CD14-positive monocyte (primary cell): ENCODE measurements around the gene PDK2. TPM values are rescaled to one million over a fixed set of nuclear protein-coding genes. Genes with fewer than 3 reads are reported as not detected.
A peak's percentile ranks its signal among the peaks of the same experiment; 100 is the strongest.

Experiments used
- DNase-seq, 3 donors: peaks; one replicate each; pipeline ENCODE4 v3.0.0-alpha.2; 2011 to 2022
- H2AFZ ChIP-seq: 2 replicates; pipeline ENCODE4 v1.6.0; 2012; ENCODE audit warnings: mild to moderate bottlenecking, low read depth, low read length, inconsistent platforms; ENCODE audit not compliant: insufficient read depth, poor library complexity, severe bottlenecking
- H3K27ac ChIP-seq, 2 donors: 1 replicate in 1 of 2; 2 replicates in 1 of 2; pipeline ENCODE4 v1.5.1; 2012 to 2013; ENCODE audit warnings: low read length in 2 of 2, control low read depth in 1 of 2, inconsistent platforms in 1 of 2, low read depth in 1 of 2, mild to moderate bottlenecking in 1 of 2
- H3K27me3 ChIP-seq, 2 donors: one replicate each; pipeline versions ENCODE4 v1.6.0 to v1.6.1; 2011 to 2013; ENCODE audit warnings: low read length in 2 of 2; ENCODE audit not compliant: control insufficient read depth in 2 of 2, insufficient read depth in 2 of 2
- H3K36me3 ChIP-seq, 2 donors: replicated peaks in 1 of 2; 1 replicate in 1 of 2; 2 replicates in 1 of 2; pipeline versions ENCODE4 v1.5.1 to v1.6.1; 2012 to 2013; ENCODE audit warnings: low read length in 2 of 2, control low read depth in 1 of 2, inconsistent platforms in 1 of 2, mild to moderate bottlenecking in 1 of 2; ENCODE audit not compliant: insufficient read depth in 2 of 2, control insufficient read depth in 1 of 2
- H3K4me1 ChIP-seq, 2 donors: 1 replicate in 1 of 2; 2 replicates in 1 of 2; pipeline versions ENCODE4 v1.5.1 to v1.6.1; 2012 to 2013; ENCODE audit warnings: low read length in 2 of 2, control low read depth in 1 of 2, inconsistent platforms in 1 of 2, mild to moderate bottlenecking in 1 of 2, moderate library complexity in 1 of 2; ENCODE audit not compliant: insufficient read depth in 2 of 2, control insufficient read depth in 1 of 2
- H3K4me2 ChIP-seq: replicated peaks from 2 replicates; pipeline ENCODE3; 2012; ENCODE audit warnings: low read length, moderate library complexity, mild to moderate bottlenecking; ENCODE audit not compliant: poor library complexity, severe bottlenecking; ENCODE audit errors: extremely low read depth
- H3K4me3 ChIP-seq, 3 experiments: fragments of 200-600 bp in 1 of 3; sonication (generic) in 1 of 3; replicated peaks in 1 of 3; 1 replicate in 2 of 3; 2 replicates in 1 of 3; pipeline ENCODE4 v1.5.1; 2011 to 2013; ENCODE audit warnings: low read length in 3 of 3, mild to moderate bottlenecking in 3 of 3, control low read depth in 2 of 3, low read depth in 2 of 3, inconsistent platforms in 1 of 3, moderate library complexity in 1 of 3
- H3K79me2 ChIP-seq: 2 replicates; pipeline ENCODE4 v1.6.0; 2012; ENCODE audit warnings: mild to moderate bottlenecking, control low read depth, inconsistent platforms, low read length, moderate library complexity; ENCODE audit not compliant: insufficient read depth
- H3K9ac ChIP-seq: 2 replicates; pipeline ENCODE4 v1.6.0; 2017; ENCODE audit warnings: low read length, mild to moderate bottlenecking; ENCODE audit not compliant: insufficient read depth, poor library complexity, severe bottlenecking
- H3K9me3 ChIP-seq, 2 donors: replicated peaks in 1 of 2; 1 replicate in 1 of 2; 2 replicates in 1 of 2; pipeline versions ENCODE4 v1.5.1 to v1.6.1; 2012 to 2013; ENCODE audit warnings: low read length in 2 of 2, control low read depth in 1 of 2; ENCODE audit not compliant: control insufficient read depth in 1 of 2, insufficient read depth in 1 of 2
- H4K20me1 ChIP-seq: 2 replicates; pipeline ENCODE4 v1.6.0; 2012; ENCODE audit warnings: mild to moderate bottlenecking, low read length, control low read depth, moderate library complexity; ENCODE audit not compliant: insufficient read depth
- H3K27ac Mint-ChIP-seq, 7 donors: one replicate each; pipeline ENCODE4 v1.8.0; 2020; ENCODE audit warnings: mild to moderate bottlenecking in 7 of 7, mixed read lengths in 7 of 7, moderate library complexity in 6 of 7, inconsistent platforms in 2 of 7
- H3K27me3 Mint-ChIP-seq, 3 donors: one replicate each; pipeline ENCODE4 v1.8.0; 2021 to 2022; ENCODE audit warnings: low read depth in 3 of 3, mild to moderate bottlenecking in 3 of 3, mixed read lengths in 3 of 3, moderate library complexity in 3 of 3, inconsistent platforms in 1 of 3
- H3K36me3 Mint-ChIP-seq, 2 donors: one replicate each; pipeline ENCODE4 v1.8.0; 2020; ENCODE audit warnings: mixed read lengths in 2 of 2, inconsistent platforms in 1 of 2, mild to moderate bottlenecking in 1 of 2
- H3K4me1 Mint-ChIP-seq: one replicate; pipeline ENCODE4 v1.8.0; 2020; ENCODE audit warnings: mild to moderate bottlenecking, mixed read lengths
- H3K4me3 Mint-ChIP-seq, 2 donors: one replicate each; pipeline ENCODE4 v1.8.0; 2020; ENCODE audit warnings: mild to moderate bottlenecking in 2 of 2, mixed read lengths in 2 of 2, moderate library complexity in 1 of 2
- H3K9me3 Mint-ChIP-seq, 7 donors: one replicate each; pipeline ENCODE4 v1.8.0; 2020 to 2022; ENCODE audit warnings: mixed read lengths in 7 of 7, mild to moderate bottlenecking in 6 of 7, moderate library complexity in 6 of 7, inconsistent platforms in 2 of 7
- CTCF ChIP-seq: fragments of 200-600 bp; IDR thresholded peaks from one replicate; pipeline ENCODE4 v1.8.0; 2022; ENCODE audit warnings: antibody characterized with exemption, mild to moderate bottlenecking
- whole genome bisulfite sequencing: methylation state at CpG from one replicate; pipeline ENCODE4 v1.1.5; 2013; ENCODE audit warnings: missing lambda C conversion rate; ENCODE audit not compliant: insufficient coverage; 5-methylcytosine and 5-hydroxymethylcytosine counted together
- intact Hi-C, 2 donors: fragments of 100-400 bp; cut with micrococcal nuclease; formaldehyde crosslinking; loops; one replicate each; pipeline versions ENCODE4 v1.15.0 to v1.15.1; 2023
- polyA plus RNA-seq, 3 donors: library from polyadenylated mRNA; depleted of rRNA in 1 of 3; unstranded in 2 of 3; stranded (reverse) in 1 of 3; fragments of 300-500 nt in 2 of 3; fragments of >200 nt in 1 of 3; fragmentation: Illumina TruSeq in 2 of 3; gene quantifications; 1 replicate in 2 of 3; 2 replicates in 1 of 3; pipeline ENCODE4 v1.2.3, GENCODE V29; 2012 to 2021

Gene PDK2
- polyA plus RNA-seq, 3 donors: 15.9 to 43.0 (median 23.4) TPM

- H3K4me3 Mint-ChIP-seq: peak overlapping the region; percentile 100
- H3K4me2 ChIP-seq: peak overlapping the region; percentile 99
- peak overlapping the region; percentile 90 for H3K9ac ChIP-seq
- H3K27me3 Mint-ChIP-seq: peaks cover 0 to 2% (median 1%) of the 10 kb centered on the region in 3 donors
- no peak overlapping the region for H2AFZ ChIP-seq
- peak overlapping the region in 5 of 7 donors; percentile 33 to 79 (median 46) for H3K27ac Mint-ChIP-seq
- peak overlapping the region in 1 of 2 donors; percentile 93 for H3K27ac ChIP-seq
- no peak for DNase-seq
- 45% methylated on average over 10 of the region's 11 CpGs for WGBS
- H3K4me1 Mint-ChIP-seq: peaks cover 70% of the 10 kb centered on the region
- H3K36me3 Mint-ChIP-seq: peaks cover 62 to 67% of the 10 kb centered on the region in 2 donors
- H4K20me1 ChIP-seq: peaks cover 97% of the 10 kb centered on the region
- H3K9me3 Mint-ChIP-seq: peaks cover 0 to 4% (median 0%) of the 10 kb centered on the region in 7 donors
- peak overlapping the region in 2 of 3 experiments; percentile 83 to 100 for H3K4me3 ChIP-seq
- no peaks in the 10 kb centered on the region for H3K9me3 ChIP-seq
- peaks cover 96% of the 10 kb centered on the region for H3K79me2 ChIP-seq
- peaks cover 49 to 60% of the 10 kb centered on the region in 2 donors for H3K36me3 ChIP-seq
- intact Hi-C loops: no loop called here
- no peaks in the 10 kb centered on the region for H3K27me3 ChIP-seq
- TF ChIP-seq CTCF: no peak
- peaks cover 65 to 73% of the 10 kb centered on the region in 2 donors for H3K4me1 ChIP-seq
Observed at GRCh38 chr17:50145532-50146229, 50.5 kb downstream of the PDK2 start.

GRCh38 chr17:50146230-50146926 lies 51.2 kb downstream of the PDK2 start:
- Histone ChIP-seq H4K20me1 (peaks cover 94% of the 10 kb centered on the region), H3K9me3 (no peaks in the 10 kb centered on the region), H3K4me2 (peak overlapping the region; percentile 99), H3K36me3 (peaks cover 42 to 53% of the 10 kb centered on the region in 2 donors), H3K4me3 (peak overlapping the region; percentile 83 to 100 (median 95)), H2AFZ (no peak overlapping the region), H3K27ac (peak overlapping the region in 1 of 2 donors; percentile 93), H3K4me1 (peaks cover 59 to 70% of the 10 kb centered on the region in 2 donors), H3K79me2 (peaks cover 98% of the 10 kb centered on the region), H3K27me3 (no peaks in the 10 kb centered on the region), H3K9ac (peak overlapping the region; percentile 90)
- 84% methylated on average over 4 of the region's 10 CpGs for WGBS
- DNase-seq: no peak
- Mint-ChIP-seq H3K27ac (peak overlapping the region in 6 of 7 donors; percentile 69 to 98 (median 96)), H3K9me3 (peaks cover 0 to 4% (median 0%) of the 10 kb centered on the region in 7 donors), H3K4me1 (peaks cover 63% of the 10 kb centered on the region), H3K4me3 (peak overlapping the region; percentile 100), H3K36me3 (peaks cover 55 to 60% of the 10 kb centered on the region in 2 donors), H3K27me3 (peaks cover 0 to 2% (median 1%) of the 10 kb centered on the region in 3 donors)
- intact Hi-C loops: no loop called here
- peak; percentile 15 for TF ChIP-seq CTCF
